Mononuclear cell (primary cell): ENCODE data around the gene MIOX. TPM values are rescaled to one million over a fixed set of nuclear protein-coding genes. Genes with fewer than 3 reads are reported as not detected.
A peak's percentile ranks its signal among the peaks of the same experiment; 100 is the strongest.
"Not testable (repeated sequence)": the region's sequence is repeated elsewhere in the genome, so short reads cannot be mapped to it uniquely, and the experiment has no call there.

ENCODE experiments used
- H3K27me3 ChIP-seq: 2 replicates; pipeline ENCODE4 v1.6.0; 2011; ENCODE audit warnings: low read length, control low read depth; ENCODE audit not compliant: insufficient read depth
- H3K4me1 ChIP-seq: 2 replicates; pipeline ENCODE4 v1.5.1; 2011; ENCODE audit warnings: mild to moderate bottlenecking, low read length, control low read depth; ENCODE audit not compliant: insufficient read depth
- H3K4me3 ChIP-seq: 2 replicates; pipeline ENCODE4 v1.5.1; 2011; ENCODE audit warnings: mild to moderate bottlenecking, low read length, moderate library complexity
- H3K9me3 ChIP-seq: 2 replicates; pipeline ENCODE4 v1.5.1; 2011; ENCODE audit warnings: low read depth, mild to moderate bottlenecking, control low read depth, low read length
- total RNA-seq: library from RNA; depleted of rRNA; stranded (reverse); fragments of >200 nt; gene quantifications from one replicate; pipeline ENCODE4 v1.2.3, GENCODE V29; 2012

The MIOX gene
- total RNA-seq, 1 donor, result not detected

GRCh38 chr22:50530877-50531545 lies 44.4 kb downstream of the MIOX start:
- Histone ChIP-seq H3K4me1 (peaks cover 80% of the 10 kb centered on the region), H3K9me3 (no peaks in the 10 kb centered on the region), H3K4me3 (peak overlapping the region; percentile 94)

DNA sequence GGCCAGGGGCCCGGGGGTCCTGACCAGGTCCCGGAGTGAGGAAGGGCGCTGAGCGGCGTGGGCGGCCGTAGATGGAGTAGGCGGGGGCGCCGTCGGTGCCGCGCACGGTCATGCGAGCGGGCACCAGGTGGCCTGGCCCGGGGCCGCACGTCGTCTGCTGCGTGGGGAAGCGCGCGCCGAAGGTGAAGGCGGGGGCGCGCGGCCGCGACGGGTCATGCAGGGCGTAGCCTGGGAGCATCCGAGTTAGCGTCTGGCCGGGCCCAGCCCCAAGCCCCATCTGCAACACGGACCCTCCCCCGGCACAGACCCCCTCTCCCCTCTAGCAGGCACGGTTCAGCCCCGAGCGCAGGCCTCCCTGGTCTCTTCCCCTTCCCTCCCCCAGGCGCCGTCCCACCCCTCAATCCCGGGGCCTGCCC lies 44.9 kb downstream of the MIOX start:
- peaks cover 84% of the 10 kb centered on the region for H3K4me1 ChIP-seq
- peak overlapping the region; percentile 94 for H3K4me3 ChIP-seq

More at GRCh38 chr22:50530877-50531545, 44.4 kb downstream of the MIOX start:
- no peaks in the 10 kb centered on the region for H3K27me3 ChIP-seq

DNA sequence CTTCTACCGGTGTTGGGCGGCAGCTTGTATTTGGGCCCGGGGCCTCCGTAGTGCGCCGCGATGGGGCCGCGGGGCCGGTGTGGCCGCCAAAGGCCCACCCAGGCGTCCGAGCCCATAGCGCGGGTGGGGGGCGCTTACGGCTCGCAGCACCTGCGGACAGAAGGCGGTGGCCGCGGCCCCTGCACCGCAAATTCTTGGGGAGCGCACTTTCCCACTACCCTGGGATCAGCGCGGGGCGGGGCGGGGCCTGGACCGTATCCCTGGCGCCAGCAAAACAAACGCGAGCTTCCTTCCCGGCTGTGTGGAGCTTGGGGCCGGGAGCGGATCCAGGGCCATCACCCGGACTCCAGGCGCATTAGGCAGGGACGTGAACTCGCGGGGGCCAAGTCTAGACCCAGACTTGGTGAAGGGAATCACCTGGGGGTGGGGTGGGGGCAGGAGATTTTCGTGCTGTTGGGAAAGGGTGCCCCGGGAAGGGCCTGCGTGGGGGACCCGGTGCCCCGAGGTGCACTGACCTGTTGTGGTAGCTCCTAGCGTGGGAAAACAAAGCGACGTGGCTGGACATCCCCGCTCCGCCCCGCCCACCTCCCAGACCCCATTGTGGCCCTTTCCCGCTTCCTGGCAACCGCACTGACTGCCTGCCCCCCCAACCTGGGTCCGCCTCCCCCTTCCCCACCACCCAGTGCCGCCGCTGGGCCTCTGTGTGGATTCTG lies 45.5 kb downstream of the MIOX start:
- Histone ChIP-seq H3K27me3 (no peaks in the 10 kb centered on the region), H3K9me3 (no peaks in the 10 kb centered on the region), H3K4me1 (peaks cover 84% of the 10 kb centered on the region), H3K4me3 (peak overlapping the region; percentile 94)

More for the DNA sequence above, 44.9 kb downstream of the MIOX start:
- Histone ChIP-seq H3K9me3 (no peaks in the 10 kb centered on the region), H3K27me3 (no peaks in the 10 kb centered on the region)

- Histone ChIP-seq H3K27me3 (no peaks in the 10 kb centered on the region), H3K4me1 (peaks cover 84% of the 10 kb centered on the region), H3K4me3 (peak overlapping the region; percentile 94), H3K9me3 (no peaks in the 10 kb centered on the region)
Measured at GRCh38 chr22:50532824-50533796, 46.5 kb downstream of the MIOX start.

GRCh38 chr22:50533856-50534711 lies 47.4 kb downstream of the MIOX start:
- H3K4me3 ChIP-seq, H3K27me3 ChIP-seq, H3K9me3 ChIP-seq: not testable (repeated sequence)
- peaks cover 85% of the 10 kb centered on the region for H3K4me1 ChIP-seq

GRCh38 chr22:50535113-50535512 lies 48.5 kb downstream of the MIOX start:
- Histone ChIP-seq H3K4me3 (no peak overlapping the region), H3K27me3 (no peaks in the 10 kb centered on the region), H3K9me3 (no peaks in the 10 kb centered on the region), H3K4me1 (peaks cover 89% of the 10 kb centered on the region)

DNA sequence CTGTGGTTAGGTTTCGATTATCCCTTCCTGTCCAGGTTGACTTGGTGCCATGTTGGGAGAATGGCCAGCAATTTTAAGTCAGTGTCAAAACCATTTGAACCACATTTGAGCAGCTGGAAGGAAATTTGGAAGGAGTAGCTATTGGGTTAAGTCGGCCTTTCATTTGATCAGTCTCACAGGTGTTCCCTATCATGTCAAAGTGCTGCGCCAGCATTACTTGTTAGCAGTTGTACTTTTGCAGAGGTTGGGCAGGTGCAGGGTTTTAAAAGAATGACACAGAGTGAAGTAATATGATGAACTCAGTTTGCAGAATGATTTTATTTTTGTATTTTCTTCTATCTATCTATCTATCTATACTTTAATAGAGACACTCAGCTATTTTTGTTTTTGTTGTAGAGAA lies 49.6 kb downstream of the MIOX start:
- Histone ChIP-seq H3K27me3 (no peaks in the 10 kb centered on the region), H3K4me3 (no peak overlapping the region), H3K4me1 (peaks cover 96% of the 10 kb centered on the region), H3K9me3 (no peaks in the 10 kb centered on the region)

GRCh38 chr22:50537765-50538164 lies 51.1 kb downstream of the MIOX start:
- Histone ChIP-seq H3K4me3 (no peak overlapping the region), H3K4me1 (peaks cover 100% of the 10 kb centered on the region), H3K27me3 (no peaks in the 10 kb centered on the region), H3K9me3 (no peaks in the 10 kb centered on the region)

Other genes starting within 250 kb of the MIOX start
- gene TUBGCP6, start 241.8 kb upstream of the MIOX start, total RNA-seq, result 45.1 TPM
- gene HDAC10, start 235.6 kb upstream of the MIOX start, total RNA-seq, result 36.4 TPM
- 0.73 TPM for gene MAPK12, start 225.2 kb upstream of the MIOX start, total RNA-seq
- 1.3 TPM for gene MAPK11, start 216.5 kb upstream of the MIOX start, total RNA-seq
- gene PLXNB2, start 179.2 kb upstream of the MIOX start, total RNA-seq, result 66.0 TPM
- gene DENND6B, start 159.8 kb upstream of the MIOX start, total RNA-seq, result 1.0 TPM
- gene PPP6R2, start 143.5 kb upstream of the MIOX start, total RNA-seq, result 27.5 TPM
- 63.4 TPM for gene SBF1, start 11.8 kb upstream of the MIOX start, total RNA-seq
- 0.31 TPM for gene ADM2, start 5.3 kb upstream of the MIOX start, total RNA-seq
- gene LMF2, start 20.8 kb downstream of the MIOX start, total RNA-seq, result 22.8 TPM
- 40.6 TPM for gene NCAPH2, start 21.4 kb downstream of the MIOX start, total RNA-seq
- 33.8 TPM for gene SCO2, start 38.7 kb downstream of the MIOX start, total RNA-seq
- 151 TPM for gene TYMP, start 43.2 kb downstream of the MIOX start, total RNA-seq
- gene KLHDC7B, start 59.0 kb downstream of the MIOX start, total RNA-seq, result 1.7 TPM
- gene SYCE3, start 76.1 kb downstream of the MIOX start, total RNA-seq, result not detected
- gene CPT1B, start 91.6 kb downstream of the MIOX start, total RNA-seq, result 7.2 TPM
- gene CHKB, start 96.0 kb downstream of the MIOX start, total RNA-seq, result 40.0 TPM
- gene MAPK8IP2, start 113.9 kb downstream of the MIOX start, total RNA-seq, result 0.10 TPM
- gene ARSA, start 141.3 kb downstream of the MIOX start, total RNA-seq, result 21.3 TPM
- gene SHANK3, start 186.0 kb downstream of the MIOX start, total RNA-seq, result under 0.01 TPM